Activated T-helper 1 cell treated with anti-CD3 and anti-CD28 coated beads, Interleukin-2, amount 50 U/mL, for 16 hours (primary cell): Measurements from ENCODE around the gene ROBO2.
"Not testable (repeated sequence)": the region's sequence is repeated elsewhere in the genome, so short reads cannot be mapped to it uniquely, and the experiment has no call there.

Source experiments
- DNase-seq, 2 donors: peaks; one replicate each; pipeline ENCODE4 v3.0.0-alpha.2; 2020; ENCODE audit warnings: low read depth in 1 of 2, low spot score in 1 of 2

The ROBO2 gene

GRCh38 chr3:77381431-77381830 lies 341.5 kb downstream of the ROBO2 start:
- no peak for DNase-seq

- no peak for DNase-seq
These were observed 352.3 kb downstream of the ROBO2 start for GRCh38 chr3:77392181-77392580.

- DNase-seq = no peak
These were observed 354.1 kb downstream of the ROBO2 start for GRCh38 chr3:77394046-77394445.

GRCh38 chr3:77404871-77405270 lies 365.0 kb downstream of the ROBO2 start:
- DNase-seq = no peak

- no peak for DNase-seq
These were observed 367.5 kb downstream of the ROBO2 start for GRCh38 chr3:77407441-77407840.

- DNase-seq = not testable (repeated sequence)
These were observed 370.4 kb downstream of the ROBO2 start for GRCh38 chr3:77410334-77410733.

- DNase-seq = no peak
These were observed 371.4 kb downstream of the ROBO2 start for GRCh38 chr3:77411334-77411733.

- no peak for DNase-seq
These were observed 372.1 kb downstream of the ROBO2 start for GRCh38 chr3:77412021-77412438.

GRCh38 chr3:77412584-77412983 lies 372.7 kb downstream of the ROBO2 start:
- DNase-seq = no peak

- DNase-seq = no peak
These were observed 375.0 kb downstream of the ROBO2 start for GRCh38 chr3:77414881-77415280.

GRCh38 chr3:77420336-77420735 lies 380.4 kb downstream of the ROBO2 start:
- DNase-seq = no peak

GRCh38 chr3:77421916-77422315 lies 382.0 kb downstream of the ROBO2 start:
- DNase-seq = no peak

- no peak for DNase-seq
These were observed 386.6 kb downstream of the ROBO2 start for GRCh38 chr3:77426531-77426930.

GRCh38 chr3:77427528-77427927 lies 387.6 kb downstream of the ROBO2 start:
- DNase-seq = no peak

GRCh38 chr3:77436908-77437307 lies 397.0 kb downstream of the ROBO2 start:
- no peak for DNase-seq

- DNase-seq = no peak
These were observed 406.2 kb downstream of the ROBO2 start for GRCh38 chr3:77446084-77446483.

- DNase-seq = no peak
These were observed 406.9 kb downstream of the ROBO2 start for GRCh38 chr3:77446761-77447160.

- no peak for DNase-seq
These were observed 409.8 kb downstream of the ROBO2 start for GRCh38 chr3:77449459-77450350.

GRCh38 chr3:77456431-77456830 lies 416.5 kb downstream of the ROBO2 start:
- DNase-seq = no peak

GRCh38 chr3:77456906-77457305 lies 417.0 kb downstream of the ROBO2 start:
- DNase-seq = no peak

- no peak for DNase-seq
These were observed 420.0 kb downstream of the ROBO2 start for GRCh38 chr3:77459926-77460325.

- DNase-seq = no peak
These were observed 420.4 kb downstream of the ROBO2 start for GRCh38 chr3:77460326-77460725.

GRCh38 chr3:77462951-77463350 lies 423.1 kb downstream of the ROBO2 start:
- DNase-seq = no peak
